IPS-NIHi7 (cell line): ENCODE measurements around the gene TLK2.

Experiments used
- DNase-seq: peaks from one replicate; pipeline ENCODE4 v3.0.0; 2012; ENCODE audit warnings: mixed read lengths; ENCODE audit errors: extremely low spot score

The TLK2 gene

GRCh38 chr17:62653826-62654761 is 175.5 kb downstream of the TLK2 start:
- DNase-seq: no peak

GRCh38 chr17:62655656-62656055 is 177.0 kb downstream of the TLK2 start:
- DNase-seq: no peak

- DNase-seq: no peak
These were observed 177.8 kb downstream of the TLK2 start for GRCh38 chr17:62656446-62656845.

GRCh38 chr17:62657145-62657665 is 178.6 kb downstream of the TLK2 start:
- no peak for DNase-seq

- no peak for DNase-seq
These were observed 179.1 kb downstream of the TLK2 start for GRCh38 chr17:62657690-62658089.

- no peak for DNase-seq
These were observed 179.7 kb downstream of the TLK2 start for GRCh38 chr17:62658136-62658920.

GRCh38 chr17:62660629-62661118 is 182.0 kb downstream of the TLK2 start:
- DNase-seq: no peak

- no peak for DNase-seq
These were observed 182.7 kb downstream of the TLK2 start for GRCh38 chr17:62661337-62661736.

GRCh38 chr17:62662855-62663254 is 184.2 kb downstream of the TLK2 start:
- DNase-seq: no peak
